NCI-H82 treated with DMSO at 0.1 percent for 48 hours (cell line): ENCODE results near the gene ABCB6.
"Not testable (repeated sequence)": the region's sequence is repeated elsewhere in the genome, so short reads cannot be mapped to it uniquely, and the experiment has no call there.

Experiments
- DNase-seq: peaks from one replicate; lab custom pipeline; 2025; ENCODE audit not compliant: unreplicated experiment; lab: John Stamatoyannopoulos, UW

ABCB6 gene

GRCh38 chr2:219218732-219219701 lies at the start of gene ABCB6:
Gene ABCB6 (minus strand): TSS chr2:219218958. CDS start chr2:219218673, 285 bp downstream.
- DNase-seq, result peak; percentile 85

DNA sequence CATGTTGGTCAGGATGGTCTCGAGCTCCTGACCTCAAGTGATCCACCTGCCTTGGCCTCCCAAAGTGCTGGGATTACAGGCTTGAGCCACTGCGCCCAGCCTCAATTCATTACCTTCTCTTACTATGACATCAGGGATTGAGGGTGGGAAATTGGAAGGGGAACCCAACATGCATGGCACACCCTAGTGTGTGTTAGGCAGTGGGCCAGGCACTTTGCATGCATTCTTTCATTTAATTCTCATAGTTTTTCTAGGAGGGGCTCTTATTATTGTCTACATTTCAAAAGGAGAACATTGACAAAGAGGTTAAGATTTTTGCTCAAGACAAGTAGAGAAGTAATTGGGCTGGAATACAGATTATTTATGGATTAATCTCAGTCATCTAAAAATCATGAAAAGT lies 49.5 kb upstream of the ABCB6 start:
- DNase-seq, result no peak

DNA sequence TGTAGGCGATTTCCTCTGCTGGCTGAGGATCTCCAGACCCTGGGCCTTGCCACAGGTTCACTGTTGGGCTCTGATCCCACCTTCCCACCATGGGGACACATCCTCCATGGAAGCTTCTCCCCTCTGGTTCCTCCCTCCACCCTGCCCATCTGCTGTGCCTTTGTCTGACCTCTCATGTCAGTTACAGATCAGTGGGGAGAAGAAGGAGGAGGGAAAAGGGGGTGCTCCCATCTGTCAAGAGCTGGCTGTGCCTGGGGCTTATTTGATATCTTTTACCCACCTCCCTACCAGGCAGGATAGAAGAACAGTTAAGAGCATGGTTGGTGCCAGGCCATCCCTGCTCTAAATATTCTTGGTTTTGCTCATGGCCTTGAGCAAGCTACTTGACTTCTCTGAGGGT lies 48.1 kb upstream of the ABCB6 start:
- DNase-seq, result no peak

DNA sequence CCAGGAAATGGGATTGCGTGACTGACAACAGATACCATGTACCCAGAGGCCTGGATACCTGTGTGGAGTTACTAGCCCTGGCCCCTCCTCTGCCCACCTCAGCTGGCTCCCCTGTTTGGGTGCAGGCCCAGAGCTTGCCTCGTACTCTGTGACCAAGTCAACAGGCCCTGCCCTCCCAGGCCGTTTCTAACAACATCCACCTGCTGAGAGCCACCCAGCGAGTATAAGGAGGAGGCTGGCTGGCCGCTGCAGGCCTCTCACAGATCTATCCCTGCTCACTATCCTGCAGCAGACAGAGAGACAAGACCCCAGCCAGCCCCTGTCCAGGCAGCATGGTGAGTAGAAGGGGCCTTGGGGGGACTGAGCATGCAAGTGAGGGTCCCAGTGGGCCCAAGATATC lies 47.5 kb upstream of the ABCB6 start:
- no peak for DNase-seq

DNA sequence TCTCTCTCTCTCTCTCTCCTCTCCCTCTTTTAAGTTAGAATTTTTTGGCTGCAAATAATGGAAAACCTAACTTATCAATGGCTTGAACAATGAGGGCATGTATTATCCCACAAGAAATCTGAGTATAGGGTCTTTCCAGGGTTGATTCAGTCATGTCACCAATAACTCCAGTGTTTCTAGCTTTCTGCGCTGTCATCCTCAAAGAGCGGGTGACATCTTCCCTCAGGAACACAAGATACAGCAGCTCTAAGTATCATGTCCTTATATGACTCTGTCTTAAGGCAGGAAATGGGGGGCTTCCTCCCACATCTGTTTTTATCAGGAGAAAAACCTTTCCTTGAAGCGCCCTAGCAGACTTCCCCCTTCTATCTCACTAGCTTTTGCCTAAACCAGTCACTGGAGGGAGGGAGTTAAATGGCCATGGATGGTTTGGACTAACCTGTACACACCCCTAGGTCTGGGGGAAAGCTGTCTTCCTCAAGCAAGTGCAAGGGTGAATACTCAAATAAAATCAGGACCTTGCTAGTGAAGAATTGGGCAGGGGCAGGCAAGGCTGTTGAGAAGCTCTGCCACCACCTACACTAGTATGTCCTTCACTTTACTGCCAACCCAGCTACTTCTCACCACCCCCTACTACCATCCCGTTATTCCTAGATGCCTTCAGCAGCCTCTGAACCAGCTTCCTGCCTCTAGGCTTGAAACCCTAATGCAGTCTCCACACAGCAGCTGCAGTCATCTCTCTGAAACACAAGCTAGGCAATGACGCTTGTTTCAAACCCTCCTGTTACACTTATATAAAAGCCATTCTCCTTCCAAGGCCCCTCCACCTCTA lies 42.5 kb upstream of the ABCB6 start:
- no peak for DNase-seq

GRCh38 chr2:219258942-219259341 lies 40.2 kb upstream of the ABCB6 start:
- DNase-seq, result not testable (repeated sequence)

DNA sequence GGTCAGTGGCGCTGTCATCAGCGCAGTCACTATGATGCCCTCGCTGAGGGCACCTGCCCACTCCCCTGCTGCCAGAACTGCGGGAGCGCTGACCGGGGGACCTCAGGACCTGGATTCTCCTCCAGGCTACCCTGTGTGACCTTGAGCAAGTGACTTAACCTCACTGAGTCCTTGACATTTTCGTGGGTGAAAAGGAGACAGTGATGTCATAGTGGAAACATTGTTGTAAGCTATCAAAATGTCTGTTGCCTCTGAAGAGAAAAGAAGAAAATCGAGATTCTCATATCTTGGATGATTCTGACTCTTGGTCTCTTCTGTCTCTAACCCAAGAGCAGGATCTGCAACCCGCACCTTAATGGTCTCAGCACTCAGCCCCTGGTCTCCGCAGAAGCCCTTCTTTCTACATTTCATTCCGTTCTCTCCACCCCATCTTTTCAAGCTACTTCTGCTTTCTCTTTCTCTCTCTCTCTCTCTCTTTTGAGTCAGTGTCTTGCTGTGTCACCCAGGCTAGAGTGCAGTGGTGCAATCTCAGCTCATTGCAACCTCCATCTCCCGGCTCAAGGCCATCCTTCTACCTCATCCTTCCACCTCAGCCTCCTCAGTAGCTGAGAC lies 35.9 kb upstream of the ABCB6 start:
- DNase-seq, result no peak

GRCh38 chr2:219253753-219254589 lies 35.2 kb upstream of the ABCB6 start, which contains the start of gene TUBA4A:
Gene TUBA4A (minus strand): TSS chr2:219253918. CDS start chr2:219253858, 60 bp downstream.
- peak; percentile 42 for DNase-seq

DNA sequence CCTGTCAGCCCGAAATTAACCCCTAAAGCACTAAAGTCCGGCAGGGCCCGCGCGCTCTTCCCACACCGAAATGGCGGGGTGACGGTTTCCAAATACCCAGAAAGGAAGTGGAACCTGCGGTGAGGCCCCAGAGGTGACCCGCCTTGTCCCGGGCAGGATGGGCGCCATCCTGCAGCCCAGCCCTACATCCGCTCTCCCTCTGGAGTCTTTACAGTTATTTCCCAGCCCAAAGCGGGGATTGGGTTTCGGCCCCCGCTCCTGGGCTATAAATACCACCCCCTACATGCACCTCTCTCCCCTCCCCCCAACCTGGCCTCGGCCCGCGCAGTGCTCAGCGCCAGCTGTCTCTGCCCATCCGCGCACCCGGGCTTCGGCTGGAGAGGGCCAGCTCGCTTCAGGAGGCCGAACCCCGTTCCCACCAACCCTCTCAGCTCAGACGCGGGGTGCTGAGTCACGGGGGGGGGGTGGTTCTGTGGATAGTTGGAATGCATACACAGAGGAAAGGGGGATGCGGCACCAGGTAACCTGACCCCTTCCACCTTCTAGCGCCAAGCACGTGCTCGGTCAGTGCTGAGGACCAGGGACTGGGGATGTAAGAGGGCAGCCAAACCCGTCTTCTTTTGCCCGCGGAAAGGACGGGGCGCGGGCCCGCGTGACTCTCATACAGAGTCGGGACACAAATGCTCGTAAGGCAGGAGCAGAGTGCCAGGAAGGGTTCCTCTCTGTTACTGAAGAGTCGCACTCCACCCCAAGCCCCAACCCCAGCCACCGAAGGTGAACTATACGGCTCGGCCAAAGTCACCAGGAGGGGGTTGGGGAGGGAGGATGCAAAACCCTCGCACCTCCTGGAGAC lies 34.4 kb upstream of the ABCB6 start, which contains the start of gene TUBA4B:
Gene TUBA4B, plus strand, starts transcription at position 344 of the 853 bp plus-strand sequence. Its CDS starts 165 bp downstream, at position 509.
- DNase-seq, result peak; percentile 39

- DNase-seq, result peak; percentile 20
These were observed 33.8 kb upstream of the ABCB6 start for GRCh38 chr2:219252570-219252899.

GRCh38 chr2:219252084-219252483 lies 33.3 kb upstream of the ABCB6 start:
- no peak for DNase-seq

GRCh38 chr2:219251656-219252055 lies 32.9 kb upstream of the ABCB6 start:
- DNase-seq, result no peak

DNA sequence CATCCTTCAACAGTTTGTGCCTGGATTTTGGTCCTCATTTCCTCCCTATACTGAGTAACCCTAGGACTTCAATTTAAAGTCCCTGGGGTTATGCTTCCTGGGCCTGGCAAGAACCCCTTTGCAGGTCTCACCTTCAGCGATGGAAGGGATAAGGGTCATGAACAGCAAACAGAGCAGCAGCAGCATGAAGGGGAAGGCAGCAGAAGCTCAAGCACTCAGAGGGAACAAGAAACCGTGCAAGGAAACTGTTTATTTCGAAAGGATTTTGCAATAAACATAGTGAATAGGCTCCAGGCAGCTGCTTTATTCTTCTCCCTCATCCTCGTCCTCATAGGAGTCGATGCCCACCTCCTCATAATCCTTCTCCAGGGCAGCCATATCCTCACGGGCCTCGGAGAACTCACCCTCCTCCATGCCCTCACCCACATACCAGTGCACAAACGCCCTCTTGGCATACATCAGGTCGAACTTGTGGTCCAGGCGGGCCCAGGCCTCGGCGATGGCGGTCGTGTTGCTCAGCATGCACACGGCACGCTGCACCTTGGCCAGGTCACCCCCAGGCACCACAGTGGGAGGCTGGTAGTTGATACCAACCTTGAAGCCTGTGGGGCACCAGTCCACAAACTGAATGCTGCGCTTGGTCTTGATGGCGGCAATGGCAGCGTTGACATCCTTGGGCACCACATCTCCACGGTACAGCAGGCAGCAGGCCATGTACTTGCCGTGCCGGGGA lies 31.5 kb upstream of the ABCB6 start:
- no peak for DNase-seq

GRCh38 chr2:219249203-219249980 lies 30.6 kb upstream of the ABCB6 start:
- peak; percentile 27 for DNase-seq

- DNase-seq, result no peak
These were observed 30.1 kb upstream of the ABCB6 start for GRCh38 chr2:219248845-219249202.

- DNase-seq, result no peak
These were observed 29.2 kb upstream of the ABCB6 start for GRCh38 chr2:219247678-219248642.

DNA sequence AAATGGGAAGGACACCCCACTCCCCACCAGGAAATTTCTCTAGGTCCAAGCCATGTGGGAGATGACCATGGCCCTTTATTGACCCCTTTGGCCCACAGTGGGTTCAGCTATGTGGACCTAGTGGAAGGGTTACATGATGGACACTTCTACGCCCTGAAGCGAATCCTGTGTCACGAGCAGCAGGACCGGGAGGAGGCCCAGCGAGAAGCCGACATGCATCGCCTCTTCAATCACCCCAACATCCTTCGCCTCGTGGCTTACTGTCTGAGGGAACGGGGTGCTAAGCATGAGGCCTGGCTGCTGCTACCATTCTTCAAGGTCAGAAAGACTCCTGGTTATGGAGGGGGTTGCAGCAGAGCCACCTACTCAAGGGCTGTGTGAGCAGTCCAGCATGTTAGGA lies 27.8 kb upstream of the ABCB6 start:
- DNase-seq, result no peak
